Neural progenitor cell (in vitro differentiated cells): ENCODE results near the gene CKAP4. TPM values are rescaled to one million over a fixed set of nuclear protein-coding genes. Genes with fewer than 3 reads are reported as not detected.

Experiments used
- DNase-seq: peaks from one replicate; pipeline ENCODE4 v3.0.0-alpha.2; 2016; ENCODE audit warnings: low spot score
- H2AFZ ChIP-seq: fragments of 200-600 bp; sonication (generic); replicated peaks from 2 replicates; pipeline ENCODE4 v1.6.1; 2016; ENCODE audit warnings: antibody characterized with exemption
- H3F3A ChIP-seq: fragments of 200-600 bp; sonication (generic); 2 replicates; pipeline ENCODE4 v1.6.1; 2016; ENCODE audit warnings: antibody characterized with exemption, low read depth
- H3K27ac ChIP-seq: fragments of 200-600 bp; sonication (generic); 2 replicates; pipeline ENCODE4 v1.5.1; 2016; ENCODE audit warnings: mild to moderate bottlenecking
- H3K27me3 ChIP-seq: fragments of 200-600 bp; sonication (generic); 2 replicates; pipeline ENCODE4 v1.6.1; 2016; ENCODE audit warnings: mild to moderate bottlenecking, moderate library complexity
- H3K36me3 ChIP-seq: fragments of 200-600 bp; sonication (generic); 2 replicates; pipeline ENCODE4 v1.5.1; 2016
- H3K4me1 ChIP-seq: fragments of 200-600 bp; sonication (generic); 2 replicates; pipeline ENCODE4 v1.6.1; 2016; ENCODE audit warnings: mixed run types
- H3K4me2 ChIP-seq: fragments of 200-600 bp; sonication (generic); 2 replicates; pipeline ENCODE4 v1.6.1; 2016
- H3K4me3 ChIP-seq: fragments of 200-600 bp; sonication (generic); 2 replicates; pipeline ENCODE4 v1.5.1; 2016
- H3K79me2 ChIP-seq: fragments of 200-600 bp; sonication (generic); 2 replicates; pipeline ENCODE4 v1.6.1; 2016; ENCODE audit warnings: low read depth
- H3K9ac ChIP-seq: fragments of 200-600 bp; sonication (generic); 2 replicates; pipeline ENCODE4 v1.6.1; 2016
- H3K9me3 ChIP-seq: fragments of 200-600 bp; sonication (generic); 2 replicates; pipeline ENCODE4 v1.5.1; 2016; ENCODE audit warnings: low read depth
- H4K20me1 ChIP-seq: fragments of 200-600 bp; sonication (generic); 2 replicates; pipeline ENCODE4 v1.6.1; 2016; ENCODE audit warnings: low read depth
- H3K27ac Mint-ChIP-seq: 3 replicates; pipeline ENCODE4 v1.8.0; 2021; ENCODE audit warnings: mixed read lengths
- H3K27me3 Mint-ChIP-seq: 2 replicates; pipeline ENCODE4 v1.8.0; 2022; ENCODE audit warnings: low read depth, mild to moderate bottlenecking, inconsistent platforms, moderate library complexity, mixed read lengths; ENCODE audit not compliant: insufficient read depth
- H3K36me3 Mint-ChIP-seq: 3 replicates; pipeline ENCODE4 v1.8.0; 2021; ENCODE audit warnings: mixed read lengths
- H3K4me1 Mint-ChIP-seq: 3 replicates; pipeline ENCODE4 v1.8.0; 2021; ENCODE audit warnings: mixed read lengths
- H3K4me3 Mint-ChIP-seq: 3 replicates; pipeline ENCODE4 v1.8.0; 2021; ENCODE audit warnings: mild to moderate bottlenecking, moderate library complexity, mixed read lengths
- H3K9me3 Mint-ChIP-seq: 3 replicates; pipeline ENCODE4 v1.8.0; 2020; ENCODE audit warnings: mixed read lengths
- CTCF ChIP-seq: fragments of 200-600 bp; sonication (generic); IDR thresholded peaks from 2 replicates; pipeline ENCODE4 v1.5.1; 2017; ENCODE audit warnings: antibody characterized with exemption, mild to moderate bottlenecking
- EZH2 ChIP-seq: fragments of 200-600 bp; sonication (generic); IDR thresholded peaks from 2 replicates; pipeline ENCODE4 v1.6.1; 2017; ENCODE audit warnings: antibody characterized with exemption, mild to moderate bottlenecking, moderate library complexity
- EZH2phosphoT487 ChIP-seq: fragments of 200-600 bp; sonication (generic); IDR thresholded peaks from 2 replicates; pipeline ENCODE4 v1.6.1; 2017; ENCODE audit warnings: antibody characterized with exemption
- total RNA-seq: library from RNA; depleted of rRNA; stranded (reverse); fragments of >200 nt; gene quantifications from 2 replicates; pipeline ENCODE4 v1.2.3, GENCODE V29; 2015; ENCODE audit warnings: low replicate concordance

Gene CKAP4
- total RNA-seq, 1 donor from 2014 or later: 58.7 TPM

GRCh38 chr12:106211973-106212372, 35.8 kb downstream of the CKAP4 start:
- Mint-ChIP-seq H3K36me3 (peaks cover 2% of the 10 kb centered on the region), H3K27me3 (peaks cover 5% of the 10 kb centered on the region), H3K4me3 (no peak overlapping the region), H3K27ac (no peak overlapping the region), H3K4me1 (peaks cover 12% of the 10 kb centered on the region), H3K9me3 (peaks cover 28% of the 10 kb centered on the region)
- no peaks in the 10 kb centered on the region for H4K20me1 ChIP-seq
- H3K27me3 ChIP-seq: no peaks in the 10 kb centered on the region
- no peak overlapping the region for H2AFZ ChIP-seq
- H3K36me3 ChIP-seq: no peaks in the 10 kb centered on the region
- H3K4me1 ChIP-seq: no peaks in the 10 kb centered on the region
- H3K4me3 ChIP-seq: no peak overlapping the region
- H3K9me3 ChIP-seq: no peaks in the 10 kb centered on the region
- TF ChIP-seq EZH2 (no peak), EZH2phosphoT487 (no peak)
- H3F3A ChIP-seq: no peaks in the 10 kb centered on the region
- no peak overlapping the region for H3K9ac ChIP-seq
- no peak overlapping the region for H3K4me2 ChIP-seq
- H3K79me2 ChIP-seq: no peaks in the 10 kb centered on the region
- no peak overlapping the region for H3K27ac ChIP-seq
- DNase-seq: no peak

- Mint-ChIP-seq H3K36me3 (peaks cover 2% of the 10 kb centered on the region), H3K4me3 (no peak overlapping the region), H3K27me3 (no peaks in the 10 kb centered on the region), H3K27ac (no peak overlapping the region), H3K4me1 (no peaks in the 10 kb centered on the region), H3K9me3 (peaks cover 27% of the 10 kb centered on the region)
- Histone ChIP-seq H3K9ac (no peak overlapping the region), H3K27me3 (no peaks in the 10 kb centered on the region), H3K79me2 (no peaks in the 10 kb centered on the region), H2AFZ (no peak overlapping the region), H3K27ac (no peak overlapping the region), H3K4me3 (no peak overlapping the region), H4K20me1 (no peaks in the 10 kb centered on the region), H3K9me3 (no peaks in the 10 kb centered on the region), H3K36me3 (no peaks in the 10 kb centered on the region), H3K4me1 (no peaks in the 10 kb centered on the region), H3K4me2 (no peak overlapping the region), H3F3A (no peaks in the 10 kb centered on the region)
- DNase-seq: peak; percentile 24
- TF ChIP-seq EZH2 (no peak), EZH2phosphoT487 (no peak), CTCF (peak; percentile 29)
Measured at GRCh38 chr12:106205208-106206069, 42.4 kb downstream of the CKAP4 start.

GRCh38 chr12:106204312-106204711, 43.5 kb downstream of the CKAP4 start:
- H3K79me2 ChIP-seq: no peaks in the 10 kb centered on the region
- no peak overlapping the region for H3K9ac ChIP-seq
- TF ChIP-seq EZH2phosphoT487: no peak
- no peak for TF ChIP-seq EZH2
- TF ChIP-seq CTCF: no peak
- no peak overlapping the region for H3K4me2 ChIP-seq
- Mint-ChIP-seq H3K4me1 (no peaks in the 10 kb centered on the region), H3K9me3 (peaks cover 25% of the 10 kb centered on the region), H3K4me3 (no peak overlapping the region), H3K27ac (no peak overlapping the region), H3K27me3 (no peaks in the 10 kb centered on the region), H3K36me3 (peaks cover 2% of the 10 kb centered on the region)
- no peaks in the 10 kb centered on the region for H4K20me1 ChIP-seq
- H3K27me3 ChIP-seq: no peaks in the 10 kb centered on the region
- no peaks in the 10 kb centered on the region for H3K36me3 ChIP-seq
- no peaks in the 10 kb centered on the region for H3F3A ChIP-seq
- no peaks in the 10 kb centered on the region for H3K4me1 ChIP-seq
- no peak overlapping the region for H3K4me3 ChIP-seq
- no peak overlapping the region for H2AFZ ChIP-seq
- no peaks in the 10 kb centered on the region for H3K9me3 ChIP-seq
- H3K27ac ChIP-seq: no peak overlapping the region
- DNase-seq: no peak
